CD4-positive, CD25-positive, alpha-beta regulatory T cell (primary cell): Measurements from ENCODE around the gene KRT222. TPM values are rescaled to one million over a fixed set of nuclear protein-coding genes. Genes with fewer than 3 reads are reported as not detected.

ENCODE experiments used
- ATAC-seq, 2 donors: fragments of 150-1000 bp; cut with Tn5 transposase; one replicate each; pipeline ENCODE4 v1.10.0; 2021; ENCODE audit warnings: low read depth in 2 of 2, moderate number of reproducible peaks in 2 of 2, moderate library complexity in 1 of 2
- DNase-seq, 3 donors: peaks; one replicate each; pipeline versions ENCODE4 v3.0.0 to v3.0.0-alpha.2; 2012 to 2022; ENCODE audit warnings: mixed read lengths in 1 of 3
- H3K27ac ChIP-seq: one replicate; pipeline ENCODE4 v1.7.0; 2013; ENCODE audit warnings: mild to moderate bottlenecking, low read length; ENCODE audit not compliant: insufficient read depth, poor library complexity, severe bottlenecking
- H3K27me3 ChIP-seq: one replicate; pipeline ENCODE4 v1.7.0; 2013; ENCODE audit warnings: low read length; ENCODE audit not compliant: control insufficient read depth, insufficient read depth
- H3K36me3 ChIP-seq: one replicate; pipeline ENCODE4 v1.7.0; 2013; ENCODE audit warnings: mild to moderate bottlenecking, low read length, moderate library complexity; ENCODE audit not compliant: control insufficient read depth, insufficient read depth
- H3K4me1 ChIP-seq: 2 replicates; pipeline ENCODE4 v1.7.0; 2013; ENCODE audit warnings: mild to moderate bottlenecking, low read length; ENCODE audit not compliant: insufficient read depth, control insufficient read depth, poor library complexity, severe bottlenecking
- H3K4me3 ChIP-seq: one replicate; pipeline ENCODE4 v1.7.0; 2013; ENCODE audit warnings: low read depth, mild to moderate bottlenecking, low read length, moderate library complexity
- H3K9me3 ChIP-seq, 2 experiments: 1 replicate in 1 of 2; 2 replicates in 1 of 2; pipeline ENCODE4 v1.7.0; 2013; ENCODE audit warnings: low read length in 2 of 2, mild to moderate bottlenecking in 1 of 2, moderate library complexity in 1 of 2; ENCODE audit not compliant: control insufficient read depth in 2 of 2
- H3K27ac Mint-ChIP-seq, 3 donors: one replicate each; pipeline ENCODE4 v1.8.0; 2020 to 2022; ENCODE audit warnings: mild to moderate bottlenecking in 3 of 3, mixed read lengths in 3 of 3, moderate library complexity in 2 of 3
- H3K27me3 Mint-ChIP-seq: one replicate; pipeline ENCODE4 v1.8.0; 2022; ENCODE audit warnings: mild to moderate bottlenecking, mixed read lengths
- H3K36me3 Mint-ChIP-seq: one replicate; pipeline ENCODE4 v1.8.0; 2020; ENCODE audit warnings: mixed read lengths
- H3K4me1 Mint-ChIP-seq, 4 donors: one replicate each; pipeline ENCODE4 v1.8.0; 2020 to 2022; ENCODE audit warnings: mixed read lengths in 4 of 4, mild to moderate bottlenecking in 1 of 4
- H3K4me3 Mint-ChIP-seq, 4 donors: one replicate each; pipeline ENCODE4 v1.8.0; 2020 to 2022; ENCODE audit warnings: mild to moderate bottlenecking in 4 of 4, mixed read lengths in 4 of 4, moderate library complexity in 3 of 4
- H3K9me3 Mint-ChIP-seq, 7 donors: one replicate each; pipeline ENCODE4 v1.8.0; 2020 to 2022; ENCODE audit warnings: mixed read lengths in 7 of 7, mild to moderate bottlenecking in 3 of 7, moderate library complexity in 2 of 7
- polyA plus RNA-seq, 4 donors: library from polyadenylated mRNA; unstranded; fragments of 300-500 nt; fragmentation: Illumina TruSeq; gene quantifications; one replicate each; pipeline ENCODE4 v1.2.3, GENCODE V29; 2021
- total RNA-seq: library from RNA; stranded (reverse); gene quantifications from one replicate; pipeline ENCODE4 v1.2.3, GENCODE V29; 2022

Gene KRT222
- total and polyA plus RNA-seq, 5 donors from 2014 or later = 0.23 TPM; not detected in 4

- H3K4me3 ChIP-seq = no peak overlapping the region
- H3K36me3 ChIP-seq = no peaks in the 10 kb centered on the region
- ATAC-seq = no peak
- H3K4me1 ChIP-seq = no peaks in the 10 kb centered on the region
- no peaks in the 10 kb centered on the region for H3K9me3 ChIP-seq
- no peaks in the 10 kb centered on the region for H3K36me3 Mint-ChIP-seq
- DNase-seq = peak in 1 of 3 donors; percentile 28
- H3K27ac ChIP-seq = no peak overlapping the region
- peaks cover 68% of the 10 kb centered on the region for H3K27me3 Mint-ChIP-seq
- H3K27ac Mint-ChIP-seq = no peak overlapping the region
- peaks cover 29% of the 10 kb centered on the region for H3K27me3 ChIP-seq
- peaks cover 0 to 6% (median 0%) of the 10 kb centered on the region in 4 donors for H3K4me1 Mint-ChIP-seq
- no peak overlapping the region for H3K4me3 Mint-ChIP-seq
- H3K9me3 Mint-ChIP-seq = peaks cover 0 to 3% (median 0%) of the 10 kb centered on the region in 7 donors
Observed at GRCh38 chr17:40678902-40679522, 14.0 kb upstream of the KRT222 start.

DNA sequence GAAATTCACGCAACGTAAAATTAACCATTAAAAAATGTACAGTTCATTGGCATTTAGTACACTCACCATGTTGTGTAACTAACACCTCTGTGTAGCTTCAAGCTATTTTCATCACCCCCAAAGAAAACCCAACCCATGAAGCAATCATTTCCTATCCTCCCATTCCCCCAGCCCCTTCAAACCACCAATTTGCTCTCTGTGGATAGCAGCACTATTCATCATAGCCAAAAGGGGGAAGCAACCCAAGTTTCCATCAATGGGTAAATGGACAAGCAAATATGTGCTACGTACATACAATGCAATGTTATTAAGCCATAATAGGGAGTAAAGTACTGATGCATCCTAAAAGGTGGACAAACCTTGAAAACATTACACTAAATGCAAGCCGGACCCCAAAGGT is 10.9 kb upstream of the KRT222 start:
- no peaks in the 10 kb centered on the region for H3K36me3 Mint-ChIP-seq
- H3K27me3 Mint-ChIP-seq = peaks cover 66% of the 10 kb centered on the region
- H3K27ac ChIP-seq = no peak overlapping the region
- H3K4me3 ChIP-seq = no peak overlapping the region
- no peak overlapping the region for H3K4me3 Mint-ChIP-seq
- H3K27me3 ChIP-seq = peaks cover 27% of the 10 kb centered on the region
- peaks cover 0 to 6% (median 0%) of the 10 kb centered on the region in 4 donors for H3K4me1 Mint-ChIP-seq
- no peaks in the 10 kb centered on the region for H3K36me3 ChIP-seq
- no peaks in the 10 kb centered on the region for H3K4me1 ChIP-seq
- no peak for ATAC-seq
- no peak for DNase-seq
- H3K9me3 ChIP-seq = no peaks in the 10 kb centered on the region
- H3K27ac Mint-ChIP-seq = no peak overlapping the region
- H3K9me3 Mint-ChIP-seq = no peaks in the 10 kb centered on the region

DNA sequence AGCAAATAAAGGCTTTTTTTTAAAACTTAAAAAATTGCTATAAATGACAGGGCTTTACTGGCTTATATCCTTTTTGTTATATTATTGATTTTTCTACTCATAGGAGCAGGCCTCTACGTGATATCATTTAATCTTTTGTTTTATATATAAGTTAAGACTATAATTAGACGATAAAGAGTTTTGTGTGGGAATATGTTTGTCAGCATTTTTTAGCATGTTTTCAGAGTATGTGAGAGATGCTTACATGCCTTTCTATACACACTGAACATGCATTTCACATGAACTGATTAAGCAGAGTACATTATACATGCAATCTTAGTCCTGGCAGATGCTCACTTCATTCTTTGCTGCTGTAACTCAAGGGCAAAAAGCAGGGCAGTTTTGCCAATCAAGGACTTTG is 7.7 kb upstream of the KRT222 start:
- peaks cover 47% of the 10 kb centered on the region for H3K27me3 Mint-ChIP-seq
- DNase-seq = no peak
- no peaks in the 10 kb centered on the region for H3K9me3 Mint-ChIP-seq
- no peaks in the 10 kb centered on the region for H3K36me3 Mint-ChIP-seq
- no peak overlapping the region for H3K27ac Mint-ChIP-seq
- Histone ChIP-seq H3K27me3 (peaks cover 26% of the 10 kb centered on the region), H3K27ac (no peak overlapping the region), H3K4me1 (no peaks in the 10 kb centered on the region), H3K4me3 (no peak overlapping the region), H3K9me3 (no peaks in the 10 kb centered on the region), H3K36me3 (no peaks in the 10 kb centered on the region)
- ATAC-seq = no peak
- no peak overlapping the region for H3K4me3 Mint-ChIP-seq
- no peaks in the 10 kb centered on the region for H3K4me1 Mint-ChIP-seq

DNA sequence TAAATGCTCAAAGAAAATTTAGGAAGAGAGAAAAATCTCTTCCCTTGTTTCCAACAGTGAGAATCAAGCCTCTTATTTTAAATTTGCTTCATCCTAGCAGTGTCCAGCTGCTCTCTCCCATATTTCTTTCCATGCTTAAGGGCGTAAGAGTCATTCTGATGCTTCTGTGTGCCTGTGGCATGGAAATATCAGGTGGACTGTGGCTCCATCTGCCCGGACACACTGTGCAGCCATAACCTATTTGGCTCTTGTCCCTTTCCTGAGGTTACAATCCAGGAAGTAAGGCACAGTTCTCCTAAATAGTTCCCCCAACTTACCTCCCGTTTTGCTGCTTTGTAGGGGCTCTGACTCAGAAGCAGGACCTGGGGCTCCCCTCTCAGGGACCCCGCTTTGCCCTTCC is 6.3 kb upstream of the KRT222 start:
- H3K36me3 ChIP-seq = no peaks in the 10 kb centered on the region
- no peaks in the 10 kb centered on the region for H3K4me1 ChIP-seq
- H3K27ac ChIP-seq = no peak overlapping the region
- H3K27ac Mint-ChIP-seq = no peak overlapping the region
- no peak overlapping the region for H3K4me3 Mint-ChIP-seq
- DNase-seq (no peak), ATAC-seq (no peak)
- peaks cover 15% of the 10 kb centered on the region for H3K27me3 ChIP-seq
- H3K36me3 Mint-ChIP-seq = no peaks in the 10 kb centered on the region
- no peaks in the 10 kb centered on the region for H3K9me3 Mint-ChIP-seq
- no peak overlapping the region for H3K4me3 ChIP-seq
- peaks cover 40% of the 10 kb centered on the region for H3K27me3 Mint-ChIP-seq
- H3K4me1 Mint-ChIP-seq = no peaks in the 10 kb centered on the region
- H3K9me3 ChIP-seq = no peaks in the 10 kb centered on the region

GRCh38 chr17:40666331-40666730 is 1.4 kb upstream of the KRT222 start:
- H3K36me3 Mint-ChIP-seq = no peaks in the 10 kb centered on the region

GRCh38 chr17:40663252-40663651 is 1.7 kb downstream of the KRT222 start:
- Mint-ChIP-seq H3K9me3 (no peaks in the 10 kb centered on the region), H3K4me3 (no peak overlapping the region), H3K4me1 (peaks cover 0 to 14% (median 8%) of the 10 kb centered on the region in 4 donors), H3K27me3 (peaks cover 56% of the 10 kb centered on the region), H3K36me3 (no peaks in the 10 kb centered on the region), H3K27ac (no peak overlapping the region)
- no peak overlapping the region for H3K27ac ChIP-seq
- no peaks in the 10 kb centered on the region for H3K36me3 ChIP-seq
- peaks cover 28% of the 10 kb centered on the region for H3K27me3 ChIP-seq
- H3K9me3 ChIP-seq = no peaks in the 10 kb centered on the region
- ATAC-seq (no peak), DNase-seq (no peak)
- no peaks in the 10 kb centered on the region for H3K4me1 ChIP-seq
- no peak overlapping the region for H3K4me3 ChIP-seq

More at GRCh38 chr17:40666331-40666730, 1.4 kb upstream of the KRT222 start:
- H3K27me3 ChIP-seq = peaks cover 23% of the 10 kb centered on the region
- no peak overlapping the region for H3K27ac Mint-ChIP-seq
- no peaks in the 10 kb centered on the region for H3K4me1 ChIP-seq
- peak overlapping the region in 1 of 4 donors; percentile 32 for H3K4me3 Mint-ChIP-seq
- H3K27me3 Mint-ChIP-seq = peaks cover 42% of the 10 kb centered on the region
- H3K4me1 Mint-ChIP-seq = peaks cover 0 to 6% (median 6%) of the 10 kb centered on the region in 4 donors
- DNase-seq (no peak), ATAC-seq (no peak)
- H3K36me3 ChIP-seq = no peaks in the 10 kb centered on the region
- H3K9me3 Mint-ChIP-seq = no peaks in the 10 kb centered on the region
- H3K27ac ChIP-seq = no peak overlapping the region
- no peaks in the 10 kb centered on the region for H3K9me3 ChIP-seq
- no peak overlapping the region for H3K4me3 ChIP-seq

DNA sequence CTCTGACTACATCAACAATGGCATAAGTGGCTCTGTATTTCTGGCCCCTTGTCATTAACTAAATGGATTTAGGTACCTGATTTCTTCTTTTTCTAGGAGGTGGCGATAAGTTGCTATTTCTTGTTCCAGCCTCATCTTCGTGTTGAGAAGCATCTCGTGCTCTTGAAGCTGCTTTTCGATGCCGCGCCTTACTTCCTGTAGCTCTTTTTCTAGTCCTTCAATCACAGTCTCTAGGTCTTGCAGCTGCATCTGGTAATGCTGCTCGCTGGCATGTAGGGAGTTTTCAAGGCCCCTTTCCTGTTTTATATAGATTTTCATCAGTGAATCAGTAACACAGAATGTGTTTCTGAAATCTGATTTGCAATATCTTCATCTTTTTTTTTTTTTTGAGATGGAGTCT is 5.1 kb downstream of the KRT222 start:
- no peak overlapping the region for H3K4me3 ChIP-seq
- H3K36me3 Mint-ChIP-seq = no peaks in the 10 kb centered on the region
- peaks cover 25% of the 10 kb centered on the region for H3K27me3 ChIP-seq
- peaks cover 0 to 11% (median 6%) of the 10 kb centered on the region in 4 donors for H3K4me1 Mint-ChIP-seq
- H3K27me3 Mint-ChIP-seq = peaks cover 48% of the 10 kb centered on the region
- H3K9me3 Mint-ChIP-seq = no peaks in the 10 kb centered on the region
- no peaks in the 10 kb centered on the region for H3K4me1 ChIP-seq
- H3K27ac ChIP-seq = no peak overlapping the region
- H3K36me3 ChIP-seq = no peaks in the 10 kb centered on the region
- DNase-seq = peak in 1 of 3 donors; percentile 57
- peak in 1 of 2 donors; percentile 44 for ATAC-seq
- H3K9me3 ChIP-seq = no peaks in the 10 kb centered on the region
- H3K27ac Mint-ChIP-seq = peak overlapping the region in 1 of 3 donors; percentile 86
- no peak overlapping the region for H3K4me3 Mint-ChIP-seq

DNA sequence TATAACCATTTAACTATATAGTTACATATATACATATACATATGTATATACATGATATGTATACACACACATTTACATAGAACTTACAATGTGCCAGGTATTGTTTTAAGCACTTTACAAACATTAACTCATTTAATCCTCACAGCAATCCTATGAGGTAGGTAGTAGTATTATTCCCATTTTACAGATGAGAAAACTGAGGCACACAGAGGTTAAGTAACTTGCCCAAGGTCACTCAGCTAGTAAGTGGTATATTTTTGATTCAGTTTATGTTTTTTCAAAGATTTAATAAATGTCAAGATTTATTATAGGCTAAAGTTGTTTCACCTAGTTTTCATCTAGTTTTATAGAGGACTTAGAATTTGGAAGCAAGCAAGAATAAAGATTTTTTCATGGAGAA is 6.6 kb downstream of the KRT222 start:
- Histone ChIP-seq H3K9me3 (no peaks in the 10 kb centered on the region), H3K4me3 (no peak overlapping the region), H3K4me1 (no peaks in the 10 kb centered on the region), H3K27me3 (peaks cover 19% of the 10 kb centered on the region), H3K36me3 (no peaks in the 10 kb centered on the region), H3K27ac (no peak overlapping the region)
- no peak overlapping the region for H3K4me3 Mint-ChIP-seq
- no peak for DNase-seq
- ATAC-seq = no peak
- peaks cover 40% of the 10 kb centered on the region for H3K27me3 Mint-ChIP-seq
- no peaks in the 10 kb centered on the region for H3K36me3 Mint-ChIP-seq
- no peak overlapping the region for H3K27ac Mint-ChIP-seq
- no peaks in the 10 kb centered on the region for H3K9me3 Mint-ChIP-seq
- H3K4me1 Mint-ChIP-seq = peaks cover 0 to 8% (median 3%) of the 10 kb centered on the region in 4 donors
